ENCODE measurements around the gene TMEM150A.
A peak's percentile ranks its signal among the peaks of the same experiment; 100 is the strongest.

Gene TMEM150A

GRCh38 chr2:85602476-85603234 is at the start of gene TMEM150A:
Gene TMEM150A (minus strand): TSS chr2:85602698. CDS start chr2:85601948, 750 bp downstream.
- peaks cover 15% of the 10 kb centered on the region for H3K36me3 ChIP-seq (ENCODE audit: control insufficient read depth, low read depth, low read length)
- H3K27ac ChIP-seq (ENCODE audit: low read length): no peak within 1 kb of the TSS
- H3K9ac ChIP-seq (ENCODE audit: low read length): peak within 1 kb of the TSS; percentile 84
- H3K4me1 ChIP-seq (ENCODE audit: control insufficient read depth, low read depth, low read length): no peaks in the 10 kb centered on the region
- H3K4me3 ChIP-seq (ENCODE audit: low read length): peak within 1 kb of the TSS; percentile 93
- H3K27me3 ChIP-seq (ENCODE audit: control insufficient read depth, insufficient read depth, low read length): no peaks in the 10 kb centered on the region
- no peaks in the 10 kb centered on the region for H3K9me3 ChIP-seq (ENCODE audit: control insufficient read depth, low read depth, low read length)

- Histone ChIP-seq H3K9me3 (ENCODE audit: control insufficient read depth, low read depth, low read length) (no peaks in the 10 kb centered on the region), H3K27me3 (ENCODE audit: control insufficient read depth, insufficient read depth, low read length) (no peaks in the 10 kb centered on the region), H3K9ac (ENCODE audit: low read length) (no peak overlapping the region), H3K27ac (ENCODE audit: low read length) (no peak overlapping the region), H3K36me3 (ENCODE audit: control insufficient read depth, low read depth, low read length) (peaks cover 48% of the 10 kb centered on the region), H3K4me1 (ENCODE audit: control insufficient read depth, low read depth, low read length) (no peaks in the 10 kb centered on the region), H3K4me3 (ENCODE audit: low read length) (no peak overlapping the region)
These were observed 49.6 kb upstream of the TMEM150A start for GRCh38 chr2:85652056-85652455.

GRCh38 chr2:85651097-85651496 is 48.6 kb upstream of the TMEM150A start:
- H3K9me3 ChIP-seq (ENCODE audit: control insufficient read depth, low read depth, low read length): no peaks in the 10 kb centered on the region
- no peaks in the 10 kb centered on the region for H3K4me1 ChIP-seq (ENCODE audit: control insufficient read depth, low read depth, low read length)
- no peak overlapping the region for H3K27ac ChIP-seq (ENCODE audit: low read length)
- no peak overlapping the region for H3K9ac ChIP-seq (ENCODE audit: low read length)
- H3K27me3 ChIP-seq (ENCODE audit: control insufficient read depth, insufficient read depth, low read length): no peaks in the 10 kb centered on the region
- peaks cover 58% of the 10 kb centered on the region for H3K36me3 ChIP-seq (ENCODE audit: control insufficient read depth, low read depth, low read length)
- H3K4me3 ChIP-seq (ENCODE audit: low read length): no peak overlapping the region

GRCh38 chr2:85650456-85650855 is 48.0 kb upstream of the TMEM150A start:
- Histone ChIP-seq H3K36me3 (ENCODE audit: control insufficient read depth, low read depth, low read length) (peaks cover 64% of the 10 kb centered on the region), H3K4me3 (ENCODE audit: low read length) (no peak overlapping the region), H3K4me1 (ENCODE audit: control insufficient read depth, low read depth, low read length) (no peaks in the 10 kb centered on the region), H3K9me3 (ENCODE audit: control insufficient read depth, low read depth, low read length) (no peaks in the 10 kb centered on the region), H3K27ac (ENCODE audit: low read length) (no peak overlapping the region), H3K27me3 (ENCODE audit: control insufficient read depth, insufficient read depth, low read length) (no peaks in the 10 kb centered on the region), H3K9ac (ENCODE audit: low read length) (no peak overlapping the region)

- Histone ChIP-seq H3K9ac (ENCODE audit: low read length) (no peak overlapping the region), H3K9me3 (ENCODE audit: control insufficient read depth, low read depth, low read length) (no peaks in the 10 kb centered on the region), H3K27ac (ENCODE audit: low read length) (no peak overlapping the region), H3K4me3 (ENCODE audit: low read length) (no peak overlapping the region), H3K36me3 (ENCODE audit: control insufficient read depth, low read depth, low read length) (peaks cover 74% of the 10 kb centered on the region), H3K27me3 (ENCODE audit: control insufficient read depth, insufficient read depth, low read length) (no peaks in the 10 kb centered on the region), H3K4me1 (ENCODE audit: control insufficient read depth, low read depth, low read length) (no peaks in the 10 kb centered on the region)
These were observed 47.0 kb upstream of the TMEM150A start for GRCh38 chr2:85649201-85650190.

- Histone ChIP-seq H3K9ac (ENCODE audit: low read length) (no peak overlapping the region), H3K36me3 (ENCODE audit: control insufficient read depth, low read depth, low read length) (peaks cover 82% of the 10 kb centered on the region), H3K4me1 (ENCODE audit: control insufficient read depth, low read depth, low read length) (no peaks in the 10 kb centered on the region)
These were observed 46.1 kb upstream of the TMEM150A start for GRCh38 chr2:85648619-85649018.

GRCh38 chr2:85647823-85648526 is 45.5 kb upstream of the TMEM150A start:
- H3K4me3 ChIP-seq (ENCODE audit: low read length): no peak overlapping the region
- no peaks in the 10 kb centered on the region for H3K4me1 ChIP-seq (ENCODE audit: control insufficient read depth, low read depth, low read length)
- no peaks in the 10 kb centered on the region for H3K27me3 ChIP-seq (ENCODE audit: control insufficient read depth, insufficient read depth, low read length)
- no peaks in the 10 kb centered on the region for H3K9me3 ChIP-seq (ENCODE audit: control insufficient read depth, low read depth, low read length)
- peaks cover 87% of the 10 kb centered on the region for H3K36me3 ChIP-seq (ENCODE audit: control insufficient read depth, low read depth, low read length)
- H3K9ac ChIP-seq (ENCODE audit: low read length): no peak overlapping the region
- no peak overlapping the region for H3K27ac ChIP-seq (ENCODE audit: low read length)

More at GRCh38 chr2:85648619-85649018, 46.1 kb upstream of the TMEM150A start:
- no peaks in the 10 kb centered on the region for H3K27me3 ChIP-seq (ENCODE audit: control insufficient read depth, insufficient read depth, low read length)
- H3K4me3 ChIP-seq (ENCODE audit: low read length): no peak overlapping the region
- no peak overlapping the region for H3K27ac ChIP-seq (ENCODE audit: low read length)
- no peaks in the 10 kb centered on the region for H3K9me3 ChIP-seq (ENCODE audit: control insufficient read depth, low read depth, low read length)

- H3K27ac ChIP-seq (ENCODE audit: low read length): no peak overlapping the region
- no peak overlapping the region for H3K9ac ChIP-seq (ENCODE audit: low read length)
- H3K4me3 ChIP-seq (ENCODE audit: low read length): no peak overlapping the region
- peaks cover 94% of the 10 kb centered on the region for H3K36me3 ChIP-seq (ENCODE audit: control insufficient read depth, low read depth, low read length)
- H3K4me1 ChIP-seq (ENCODE audit: control insufficient read depth, low read depth, low read length): no peaks in the 10 kb centered on the region
- no peaks in the 10 kb centered on the region for H3K27me3 ChIP-seq (ENCODE audit: control insufficient read depth, insufficient read depth, low read length)
- no peaks in the 10 kb centered on the region for H3K9me3 ChIP-seq (ENCODE audit: control insufficient read depth, low read depth, low read length)
These were observed 43.7 kb upstream of the TMEM150A start for GRCh38 chr2:85646166-85646565.

- no peaks in the 10 kb centered on the region for H3K4me1 ChIP-seq (ENCODE audit: control insufficient read depth, low read depth, low read length)
- H3K36me3 ChIP-seq (ENCODE audit: control insufficient read depth, low read depth, low read length): peaks cover 96% of the 10 kb centered on the region
- H3K4me3 ChIP-seq (ENCODE audit: low read length): no peak overlapping the region
- no peak overlapping the region for H3K9ac ChIP-seq (ENCODE audit: low read length)
- no peaks in the 10 kb centered on the region for H3K9me3 ChIP-seq (ENCODE audit: control insufficient read depth, low read depth, low read length)
- H3K27me3 ChIP-seq (ENCODE audit: control insufficient read depth, insufficient read depth, low read length): no peaks in the 10 kb centered on the region
- H3K27ac ChIP-seq (ENCODE audit: low read length): no peak overlapping the region
These were observed 42.4 kb upstream of the TMEM150A start for GRCh38 chr2:85644909-85645308.

GRCh38 chr2:85642725-85643124 is 40.2 kb upstream of the TMEM150A start:
- H3K9ac ChIP-seq (ENCODE audit: low read length): no peak overlapping the region

GRCh38 chr2:85635636-85636035 is 33.1 kb upstream of the TMEM150A start:
- no peak overlapping the region for H3K9ac ChIP-seq (ENCODE audit: low read length)
- no peaks in the 10 kb centered on the region for H3K27me3 ChIP-seq (ENCODE audit: control insufficient read depth, insufficient read depth, low read length)
- no peak overlapping the region for H3K4me3 ChIP-seq (ENCODE audit: low read length)
- H3K9me3 ChIP-seq (ENCODE audit: control insufficient read depth, low read depth, low read length): no peaks in the 10 kb centered on the region
- H3K36me3 ChIP-seq (ENCODE audit: control insufficient read depth, low read depth, low read length): peaks cover 79% of the 10 kb centered on the region
- H3K27ac ChIP-seq (ENCODE audit: low read length): no peak overlapping the region
- H3K4me1 ChIP-seq (ENCODE audit: control insufficient read depth, low read depth, low read length): no peaks in the 10 kb centered on the region

More at GRCh38 chr2:85642725-85643124, 40.2 kb upstream of the TMEM150A start:
- Histone ChIP-seq H3K36me3 (ENCODE audit: control insufficient read depth, low read depth, low read length) (peaks cover 94% of the 10 kb centered on the region), H3K9me3 (ENCODE audit: control insufficient read depth, low read depth, low read length) (no peaks in the 10 kb centered on the region), H3K4me1 (ENCODE audit: control insufficient read depth, low read depth, low read length) (no peaks in the 10 kb centered on the region), H3K27me3 (ENCODE audit: control insufficient read depth, insufficient read depth, low read length) (no peaks in the 10 kb centered on the region), H3K27ac (ENCODE audit: low read length) (no peak overlapping the region), H3K4me3 (ENCODE audit: low read length) (no peak overlapping the region)

Data from iPS-18a (cell line).